Lower lobe of right lung (tissue), 2 donors: ENCODE results near the gene ARHGAP22. TPM values are rescaled to one million over a fixed set of nuclear protein-coding genes. Genes with fewer than 3 reads are reported as not detected.

Experiments
- ATAC-seq, 2 donors: fragments of 200-7000 bp; cut with Tn5 transposase; one replicate each; pipeline ENCODE4 v1.9.1; 2020 to 2022; ENCODE audit warnings: mild to moderate bottlenecking in 2 of 2, moderate library complexity in 2 of 2
- DNase-seq: peaks from one replicate; pipeline ENCODE4 v3.0.0-alpha.2; 2020
- H3K27ac ChIP-seq: fragments of 200-600 bp; one replicate; pipeline ENCODE4 v1.8.0; 2022
- H3K27me3 ChIP-seq: fragments of 200-600 bp; one replicate; pipeline ENCODE4 v1.8.0; 2022; ENCODE audit warnings: low read depth
- H3K36me3 ChIP-seq: fragments of 200-600 bp; one replicate; pipeline ENCODE4 v1.8.0; 2022; ENCODE audit warnings: mild to moderate bottlenecking
- H3K4me1 ChIP-seq: fragments of 200-600 bp; one replicate; pipeline ENCODE4 v1.8.0; 2022
- H3K4me3 ChIP-seq: fragments of 200-600 bp; one replicate; pipeline ENCODE4 v1.8.0; 2022; ENCODE audit warnings: mild to moderate bottlenecking
- H3K9me3 ChIP-seq: fragments of 200-600 bp; one replicate; pipeline ENCODE4 v1.8.0; 2022
- CTCF ChIP-seq: fragments of 200-600 bp; IDR thresholded peaks from one replicate; pipeline ENCODE4 v1.8.0; 2022; ENCODE audit warnings: antibody characterized with exemption, mild to moderate bottlenecking
- intact Hi-C: fragments of 100-400 bp; cut with DNase I; formaldehyde crosslinking; loops from one replicate; pipeline ENCODE4 v1.11.0; 2022
- total RNA-seq: library from RNA; stranded (reverse); fragmentation: NEBNext Ultra II Directional; extraction: Animal tissue kit (Norgen Biotek cat#: 25700); gene quantifications from one replicate; pipeline ENCODE4 v1.2.1, GENCODE V29; 2021
- donor health status: DM: no; HTN: yes; CAD: no; lungs with severe emphysema.

ARHGAP22 gene
- total RNA-seq, 1 donor from 2014 or later: 9.6 TPM

- no peak for TF ChIP-seq CTCF
- Histone ChIP-seq H3K36me3 (no peaks in the 10 kb centered on the region), H3K9me3 (no peaks in the 10 kb centered on the region), H3K27ac (no peak overlapping the region), H3K27me3 (no peaks in the 10 kb centered on the region), H3K4me1 (peaks cover 4% of the 10 kb centered on the region), H3K4me3 (no peak overlapping the region)
- DNase-seq: no peak
- intact Hi-C loops: no loop called here
- ATAC-seq: no peak
Measured at GRCh38 chr10:48502791-48503190, 102.1 kb downstream of the ARHGAP22 start.

DNA sequence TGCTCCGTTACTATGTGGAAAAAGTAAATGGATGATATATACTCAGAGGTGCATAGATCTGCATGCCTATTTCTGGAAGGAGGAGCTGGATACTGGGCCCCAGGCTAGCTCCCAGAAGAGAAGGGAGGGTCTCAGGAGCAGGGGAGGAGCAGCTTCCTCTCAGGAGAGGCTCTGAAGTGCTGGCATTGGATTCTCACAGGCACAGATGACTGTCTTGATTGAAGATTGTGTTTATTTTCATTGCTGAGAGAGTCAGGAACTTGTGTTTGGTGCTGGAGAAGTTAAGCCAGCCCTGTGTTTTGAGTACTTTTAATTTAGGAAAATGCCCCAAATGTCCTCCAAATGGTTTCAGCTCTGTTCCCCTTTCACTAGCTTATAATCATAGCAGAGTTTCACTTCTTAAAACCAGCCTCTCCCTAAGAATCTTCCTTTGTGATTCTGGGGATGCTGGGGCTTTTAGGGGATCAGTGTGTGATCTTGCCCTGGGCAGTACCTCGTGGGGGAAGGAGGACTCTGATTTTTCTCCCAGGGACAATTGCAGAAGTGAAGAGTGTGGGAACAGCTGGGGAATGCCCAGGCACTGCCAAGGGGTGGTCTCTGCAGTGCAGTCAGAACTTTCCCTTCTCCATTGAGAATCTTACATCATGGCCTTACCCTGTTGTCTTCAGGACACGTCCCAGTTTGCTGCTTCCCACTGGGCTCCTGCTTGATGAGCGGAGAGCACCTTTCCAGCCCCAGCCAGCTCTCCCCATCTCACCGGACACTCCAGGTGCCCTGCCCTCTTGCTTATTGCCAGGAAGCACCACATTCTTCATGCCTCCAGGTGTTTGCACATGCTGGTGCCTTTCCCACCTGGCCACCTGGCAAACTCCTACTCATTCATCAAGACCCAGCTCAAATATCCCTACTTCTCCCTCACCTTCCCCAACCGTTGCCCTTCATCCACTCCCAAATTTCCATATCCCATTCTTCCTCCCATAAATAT lies 102.8 kb downstream of the ARHGAP22 start:
- Histone ChIP-seq H3K9me3 (no peaks in the 10 kb centered on the region), H3K4me3 (no peak overlapping the region), H3K4me1 (peaks cover 4% of the 10 kb centered on the region), H3K27me3 (no peaks in the 10 kb centered on the region), H3K27ac (no peak overlapping the region), H3K36me3 (no peaks in the 10 kb centered on the region)
- intact Hi-C loops: no loop called here
- TF ChIP-seq CTCF: no peak
- ATAC-seq (no peak), DNase-seq (no peak)

GRCh38 chr10:48501226-48501625 lies 103.6 kb downstream of the ARHGAP22 start:
- no peak for TF ChIP-seq CTCF
- DNase-seq (no peak), ATAC-seq (no peak)
- H3K4me3 ChIP-seq: no peak overlapping the region
- no peaks in the 10 kb centered on the region for H3K9me3 ChIP-seq
- no peaks in the 10 kb centered on the region for H3K27me3 ChIP-seq
- H3K4me1 ChIP-seq: peaks cover 4% of the 10 kb centered on the region
- H3K27ac ChIP-seq: no peak overlapping the region
- no peaks in the 10 kb centered on the region for H3K36me3 ChIP-seq
- intact Hi-C loops: no loop called here

- H3K4me3 ChIP-seq: no peak overlapping the region
- H3K9me3 ChIP-seq: no peaks in the 10 kb centered on the region
- intact Hi-C loops: no loop called here
- ATAC-seq: no peak
- DNase-seq: no peak
- peaks cover 4% of the 10 kb centered on the region for H3K4me1 ChIP-seq
- no peak overlapping the region for H3K27ac ChIP-seq
- no peak for TF ChIP-seq CTCF
- H3K36me3 ChIP-seq: no peaks in the 10 kb centered on the region
- no peaks in the 10 kb centered on the region for H3K27me3 ChIP-seq
Measured at GRCh38 chr10:48500771-48501170, 104.1 kb downstream of the ARHGAP22 start.

- Histone ChIP-seq H3K9me3 (no peaks in the 10 kb centered on the region), H3K36me3 (no peaks in the 10 kb centered on the region), H3K27ac (no peak overlapping the region), H3K4me1 (peaks cover 4% of the 10 kb centered on the region), H3K4me3 (no peak overlapping the region), H3K27me3 (no peaks in the 10 kb centered on the region)
- no peak for DNase-seq
- intact Hi-C loops: no loop called here
- no peak for ATAC-seq
- TF ChIP-seq CTCF: no peak
Measured at GRCh38 chr10:48498940-48499510, 105.8 kb downstream of the ARHGAP22 start.
